Glutamatergic neuron (in vitro differentiated cells): Measurements from ENCODE around the gene AGAP1. TPM values are rescaled to one million over a fixed set of nuclear protein-coding genes. Genes with fewer than 3 reads are reported as not detected.

Source experiments
- DNase-seq: peaks from one replicate; pipeline ENCODE4 v3.0.0; 2022
- H3K27ac Mint-ChIP-seq: one replicate; pipeline ENCODE4 v1.8.0; 2020; ENCODE audit warnings: mild to moderate bottlenecking, mixed read lengths, inconsistent platforms; ENCODE audit not compliant: unreplicated experiment
- H3K27me3 Mint-ChIP-seq: one replicate; pipeline ENCODE4 v1.8.0; 2020; ENCODE audit warnings: mild to moderate bottlenecking, moderate library complexity, mixed read lengths, inconsistent platforms; ENCODE audit not compliant: unreplicated experiment
- H3K36me3 Mint-ChIP-seq: one replicate; pipeline ENCODE4 v1.8.0; 2020; ENCODE audit warnings: mild to moderate bottlenecking, mixed read lengths, inconsistent platforms; ENCODE audit not compliant: unreplicated experiment
- H3K4me1 Mint-ChIP-seq: one replicate; pipeline ENCODE4 v1.8.0; 2020; ENCODE audit warnings: mild to moderate bottlenecking, low read depth, mixed read lengths, inconsistent platforms; ENCODE audit not compliant: unreplicated experiment
- H3K4me3 Mint-ChIP-seq: one replicate; pipeline ENCODE4 v1.8.0; 2020; ENCODE audit warnings: mild to moderate bottlenecking, mixed read lengths, inconsistent platforms; ENCODE audit not compliant: unreplicated experiment
- H3K9me3 Mint-ChIP-seq: one replicate; pipeline ENCODE4 v1.8.0; 2020; ENCODE audit warnings: mild to moderate bottlenecking, moderate library complexity, mixed read lengths, inconsistent platforms; ENCODE audit not compliant: unreplicated experiment
- total RNA-seq: library from RNA; stranded (reverse); fragmentation: NEBNext Ultra II Directional; extraction: Animal tissue kit (Norgen Biotek cat#: 25700); gene quantifications from one replicate; pipeline ENCODE4 v1.2.1, GENCODE V29; 2021; ENCODE audit not compliant: unreplicated experiment
- TF ChIP-seq, protein P1 (sequence below): fragments of 200-600 bp; sonication (generic); IDR thresholded peaks from one replicate; pipeline ENCODE4 v1.5.0; 2021; ENCODE audit not compliant: partially characterized antibody, unreplicated experiment

Gene AGAP1
- total RNA-seq, 1 donor from 2014 or later, result 153 TPM

DNA sequence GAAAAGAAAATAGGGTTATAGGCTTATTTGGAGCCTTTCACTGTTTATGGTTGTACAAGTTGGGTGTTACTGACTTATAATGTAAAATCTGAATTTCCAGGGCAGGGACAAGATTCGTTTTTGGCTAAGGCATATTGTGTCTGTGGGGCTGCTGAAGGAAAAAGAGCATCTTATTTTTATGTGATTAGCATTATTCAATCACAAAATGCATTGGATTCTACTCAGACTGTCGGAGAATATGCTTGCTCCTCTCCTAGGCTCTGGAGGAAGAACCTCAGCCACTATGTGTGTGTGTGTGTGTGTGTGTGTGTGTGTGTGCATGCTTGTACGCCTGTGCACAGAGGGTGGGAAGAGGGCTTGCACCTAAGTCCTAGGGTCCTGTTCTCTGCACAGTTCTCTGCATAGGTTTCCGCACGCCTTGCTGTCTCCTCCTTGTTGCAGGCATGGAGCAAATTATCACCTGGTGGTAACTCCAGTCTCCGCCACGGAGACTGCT lies 44.3 kb downstream of the AGAP1 start:
- H3K27me3 Mint-ChIP-seq, result peaks cover 5% of the 10 kb centered on the region
- H3K4me3 Mint-ChIP-seq, result no peak overlapping the region
- H3K9me3 Mint-ChIP-seq, result peaks cover 10% of the 10 kb centered on the region
- H3K27ac Mint-ChIP-seq, result no peak overlapping the region
- TF ChIP-seq, protein P1, sequence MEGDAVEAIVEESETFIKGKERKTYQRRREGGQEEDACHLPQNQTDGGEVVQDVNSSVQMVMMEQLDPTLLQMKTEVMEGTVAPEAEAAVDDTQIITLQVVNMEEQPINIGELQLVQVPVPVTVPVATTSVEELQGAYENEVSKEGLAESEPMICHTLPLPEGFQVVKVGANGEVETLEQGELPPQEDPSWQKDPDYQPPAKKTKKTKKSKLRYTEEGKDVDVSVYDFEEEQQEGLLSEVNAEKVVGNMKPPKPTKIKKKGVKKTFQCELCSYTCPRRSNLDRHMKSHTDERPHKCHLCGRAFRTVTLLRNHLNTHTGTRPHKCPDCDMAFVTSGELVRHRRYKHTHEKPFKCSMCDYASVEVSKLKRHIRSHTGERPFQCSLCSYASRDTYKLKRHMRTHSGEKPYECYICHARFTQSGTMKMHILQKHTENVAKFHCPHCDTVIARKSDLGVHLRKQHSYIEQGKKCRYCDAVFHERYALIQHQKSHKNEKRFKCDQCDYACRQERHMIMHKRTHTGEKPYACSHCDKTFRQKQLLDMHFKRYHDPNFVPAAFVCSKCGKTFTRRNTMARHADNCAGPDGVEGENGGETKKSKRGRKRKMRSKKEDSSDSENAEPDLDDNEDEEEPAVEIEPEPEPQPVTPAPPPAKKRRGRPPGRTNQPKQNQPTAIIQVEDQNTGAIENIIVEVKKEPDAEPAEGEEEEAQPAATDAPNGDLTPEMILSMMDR, result no peak
- no peaks in the 10 kb centered on the region for H3K36me3 Mint-ChIP-seq
- no peak for DNase-seq
- peaks cover 51% of the 10 kb centered on the region for H3K4me1 Mint-ChIP-seq

DNA sequence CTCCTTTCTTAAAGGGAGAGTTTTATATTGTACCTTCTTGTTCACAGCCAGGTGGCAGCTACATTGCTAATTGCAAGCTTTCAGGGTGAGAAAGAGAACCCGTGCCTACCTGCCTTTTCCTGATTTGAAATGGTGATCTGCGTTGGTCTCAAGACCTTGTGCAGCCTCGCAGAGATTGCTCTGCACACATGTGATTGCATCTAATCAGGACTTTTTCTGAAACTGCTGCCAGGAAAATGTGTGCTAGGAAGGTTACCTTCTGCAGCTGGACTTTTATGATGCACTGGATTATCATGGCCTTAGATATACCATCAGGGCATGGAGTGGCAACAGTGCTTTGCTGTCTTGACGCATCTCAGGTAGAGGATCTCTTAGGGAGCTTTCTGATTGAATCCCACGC lies 45.1 kb downstream of the AGAP1 start:
- H3K9me3 Mint-ChIP-seq, result peaks cover 9% of the 10 kb centered on the region
- H3K27ac Mint-ChIP-seq, result no peak overlapping the region

DNA sequence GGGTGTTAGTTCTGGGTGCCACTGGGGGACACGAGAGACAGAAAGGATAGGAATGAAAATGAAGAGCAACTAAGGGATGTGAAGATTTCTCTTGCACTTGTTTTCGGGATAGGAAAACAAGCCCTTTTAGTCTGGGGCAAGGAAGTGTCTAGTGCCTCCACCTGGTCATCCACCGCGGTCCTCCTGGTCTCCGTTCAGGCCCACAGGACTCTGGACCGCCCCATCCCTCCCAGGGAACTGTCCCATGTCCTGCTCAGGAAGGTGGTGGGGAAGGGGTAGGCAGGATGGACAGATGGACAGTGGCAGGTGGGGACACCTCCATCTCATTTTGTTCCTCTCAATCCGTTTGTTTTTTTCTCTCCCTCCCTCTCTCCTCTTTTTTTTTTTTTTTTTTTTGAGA lies 45.9 kb downstream of the AGAP1 start:
- no peak overlapping the region for H3K4me3 Mint-ChIP-seq
- peaks cover 6% of the 10 kb centered on the region for H3K9me3 Mint-ChIP-seq
- peaks cover 37% of the 10 kb centered on the region for H3K4me1 Mint-ChIP-seq
- peaks cover 3% of the 10 kb centered on the region for H3K27me3 Mint-ChIP-seq
- TF ChIP-seq, protein P1, result no peak
- DNase-seq, result no peak
- H3K36me3 Mint-ChIP-seq, result no peaks in the 10 kb centered on the region
- H3K27ac Mint-ChIP-seq, result no peak overlapping the region

More for the DNA sequence above, 45.1 kb downstream of the AGAP1 start:
- Mint-ChIP-seq H3K4me3 (no peak overlapping the region), H3K36me3 (no peaks in the 10 kb centered on the region), H3K27me3 (peaks cover 5% of the 10 kb centered on the region), H3K4me1 (peaks cover 43% of the 10 kb centered on the region)
- DNase-seq, result no peak
- TF ChIP-seq, protein P1, result no peak

DNA sequence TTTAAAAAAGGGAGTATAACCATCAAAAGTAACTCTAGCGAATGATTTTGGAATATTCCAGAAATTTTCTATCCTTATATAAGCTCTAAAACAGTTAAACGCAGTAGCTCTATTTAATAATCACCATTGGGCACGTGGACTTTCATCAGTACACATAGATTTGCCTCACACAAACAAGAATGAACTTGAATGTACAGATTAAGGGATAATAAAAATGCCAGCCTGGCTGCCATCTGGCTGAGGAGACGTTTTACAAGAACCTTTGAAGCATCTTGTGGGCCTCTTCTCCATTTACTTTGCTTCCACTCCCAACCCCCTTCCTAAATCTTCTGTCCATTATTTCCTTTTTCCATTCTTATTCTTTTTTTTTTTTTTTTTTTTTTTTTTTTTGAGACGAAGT lies 47.2 kb downstream of the AGAP1 start:
- H3K36me3 Mint-ChIP-seq, result no peaks in the 10 kb centered on the region
- DNase-seq, result no peak
- TF ChIP-seq, protein P1, result no peak
- no peak overlapping the region for H3K27ac Mint-ChIP-seq
- no peak overlapping the region for H3K4me3 Mint-ChIP-seq
- peaks cover 32% of the 10 kb centered on the region for H3K4me1 Mint-ChIP-seq
- H3K9me3 Mint-ChIP-seq, result peaks cover 12% of the 10 kb centered on the region
- peaks cover 9% of the 10 kb centered on the region for H3K27me3 Mint-ChIP-seq

DNA sequence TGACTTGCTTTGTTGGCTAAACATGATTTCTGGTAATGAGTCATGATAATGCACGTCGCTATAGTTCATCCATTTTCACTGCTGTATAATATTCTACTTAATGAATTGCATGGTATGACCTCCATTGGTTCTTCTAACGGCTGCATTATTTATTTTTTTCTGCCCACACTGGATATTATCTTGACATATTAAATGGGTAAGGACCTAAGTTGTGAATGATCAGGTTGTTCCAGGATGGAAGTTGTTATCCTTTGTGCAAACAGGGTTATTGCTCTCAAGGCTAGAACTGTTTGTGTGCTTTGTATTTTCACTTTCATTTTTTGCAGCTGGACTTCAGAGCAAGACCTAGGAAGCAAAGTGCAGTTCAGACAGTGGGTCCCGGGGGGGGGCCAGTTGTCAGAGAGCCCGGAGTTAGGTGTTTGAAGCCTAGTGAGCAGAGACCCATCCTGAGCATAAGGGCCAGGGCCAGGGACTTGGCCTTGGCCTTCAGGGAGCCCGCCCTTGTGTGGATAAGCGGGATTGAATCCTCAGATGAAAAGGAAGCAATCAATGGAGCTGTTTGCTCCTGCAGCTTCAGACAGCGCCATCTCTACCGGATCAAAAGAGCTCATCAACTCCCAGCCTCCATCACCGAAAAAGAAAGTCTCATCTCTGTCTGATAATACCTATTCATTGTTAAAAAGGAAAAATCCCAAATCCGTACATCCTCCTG lies 48.2 kb downstream of the AGAP1 start:
- TF ChIP-seq, protein P1, result no peak
- Mint-ChIP-seq H3K27ac (no peak overlapping the region), H3K9me3 (peaks cover 13% of the 10 kb centered on the region), H3K4me1 (peaks cover 32% of the 10 kb centered on the region), H3K4me3 (no peak overlapping the region), H3K36me3 (no peaks in the 10 kb centered on the region), H3K27me3 (peaks cover 10% of the 10 kb centered on the region)
- no peak for DNase-seq
